Loucy (cell line): Measurements from ENCODE around the gene RAB22A.

Experiments used
- EZH2phosphoT487 ChIP-seq: fragments of 200-600 bp; IDR thresholded peaks from 2 replicates; pipeline ENCODE4 v1.6.1; 2018; ENCODE audit warnings: antibody characterized with exemption, mild to moderate bottlenecking, moderate library complexity, borderline replicate concordance
- TF ChIP-seq, protein P1 (sequence below): fragments of 200-600 bp; sonication (generic); conservative IDR thresholded peaks from 2 replicates; pipeline ENCODE4 v1.5.1; 2014; ENCODE audit warnings: mild to moderate bottlenecking, antibody characterized with exemption, low read length

DNA sequence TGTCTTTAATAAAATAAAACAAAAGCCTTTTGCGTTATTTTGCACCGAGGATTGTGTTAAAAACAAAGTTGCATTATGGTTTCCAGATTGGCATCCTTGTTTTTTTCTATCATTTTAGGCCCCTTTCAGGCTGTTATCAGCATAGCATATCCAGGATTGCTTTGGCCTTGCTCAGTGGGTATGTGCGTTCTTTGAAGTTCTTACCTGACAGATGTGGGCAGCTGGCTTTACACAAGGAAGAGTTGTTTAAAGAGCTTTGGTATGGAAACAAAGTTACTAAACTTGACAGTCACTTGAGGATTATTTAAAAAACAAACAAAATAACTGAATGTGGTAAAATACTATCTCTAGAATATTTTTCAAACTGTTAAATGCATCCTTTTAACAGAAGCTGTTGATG lies 86.1 kb downstream of the RAB22A start:
- TF ChIP-seq, protein P1, sequence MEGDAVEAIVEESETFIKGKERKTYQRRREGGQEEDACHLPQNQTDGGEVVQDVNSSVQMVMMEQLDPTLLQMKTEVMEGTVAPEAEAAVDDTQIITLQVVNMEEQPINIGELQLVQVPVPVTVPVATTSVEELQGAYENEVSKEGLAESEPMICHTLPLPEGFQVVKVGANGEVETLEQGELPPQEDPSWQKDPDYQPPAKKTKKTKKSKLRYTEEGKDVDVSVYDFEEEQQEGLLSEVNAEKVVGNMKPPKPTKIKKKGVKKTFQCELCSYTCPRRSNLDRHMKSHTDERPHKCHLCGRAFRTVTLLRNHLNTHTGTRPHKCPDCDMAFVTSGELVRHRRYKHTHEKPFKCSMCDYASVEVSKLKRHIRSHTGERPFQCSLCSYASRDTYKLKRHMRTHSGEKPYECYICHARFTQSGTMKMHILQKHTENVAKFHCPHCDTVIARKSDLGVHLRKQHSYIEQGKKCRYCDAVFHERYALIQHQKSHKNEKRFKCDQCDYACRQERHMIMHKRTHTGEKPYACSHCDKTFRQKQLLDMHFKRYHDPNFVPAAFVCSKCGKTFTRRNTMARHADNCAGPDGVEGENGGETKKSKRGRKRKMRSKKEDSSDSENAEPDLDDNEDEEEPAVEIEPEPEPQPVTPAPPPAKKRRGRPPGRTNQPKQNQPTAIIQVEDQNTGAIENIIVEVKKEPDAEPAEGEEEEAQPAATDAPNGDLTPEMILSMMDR: no peak
- TF ChIP-seq EZH2phosphoT487: no peak
